Activated effector memory CD4-positive, alpha-beta T cell treated with anti-CD3 and anti-CD28 coated beads, Interleukin-2, amount 50 U/mL, for 16 hours (primary cell): ENCODE measurements around the gene CNTNAP5.
"Not testable (repeated sequence)": the region's sequence is repeated elsewhere in the genome, so short reads cannot be mapped to it uniquely, and the experiment has no call there.

Source experiments
- DNase-seq: peaks from one replicate; pipeline ENCODE4 v3.0.0-alpha.2; 2020

Gene CNTNAP5

DNA sequence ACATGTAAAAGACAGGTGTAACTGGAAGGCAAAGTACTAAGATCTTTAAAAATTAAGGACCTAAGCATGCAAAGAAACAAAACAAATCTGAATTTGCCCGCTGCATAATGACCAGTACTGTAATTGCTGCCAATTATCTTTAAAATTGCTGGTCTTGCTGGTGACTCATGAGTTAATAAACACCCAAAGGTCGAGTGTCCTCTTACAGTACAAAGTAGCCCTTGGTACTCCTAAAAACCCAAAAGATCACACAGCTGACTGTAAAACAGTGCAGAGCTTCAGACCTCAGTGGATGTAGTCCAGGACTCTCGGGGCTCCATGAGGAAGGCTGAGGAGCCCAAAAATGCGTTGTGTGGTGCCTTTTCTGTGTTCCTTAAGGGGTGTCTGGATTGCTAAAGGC lies 308.7 kb downstream of the CNTNAP5 start:
- DNase-seq, result no peak

DNA sequence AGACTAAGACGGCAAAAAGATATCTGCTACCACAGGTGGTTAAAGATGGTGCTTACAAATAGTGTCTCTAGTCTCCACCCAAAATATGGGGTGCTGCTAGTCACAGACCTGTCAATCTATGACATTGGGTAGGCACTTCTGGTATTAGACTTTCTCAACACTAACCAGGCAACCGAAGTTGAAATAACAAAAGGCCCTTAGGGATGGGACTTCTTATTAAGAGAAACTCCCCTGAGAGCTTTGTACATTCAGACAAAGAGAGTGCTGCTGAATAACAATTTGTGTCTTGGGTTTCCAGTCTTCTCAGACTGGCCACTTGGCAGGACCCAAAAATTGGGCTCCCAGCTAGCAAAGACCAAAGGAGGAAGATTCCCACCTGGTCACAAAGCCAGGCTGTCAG lies 310.0 kb downstream of the CNTNAP5 start:
- no peak for DNase-seq

DNA sequence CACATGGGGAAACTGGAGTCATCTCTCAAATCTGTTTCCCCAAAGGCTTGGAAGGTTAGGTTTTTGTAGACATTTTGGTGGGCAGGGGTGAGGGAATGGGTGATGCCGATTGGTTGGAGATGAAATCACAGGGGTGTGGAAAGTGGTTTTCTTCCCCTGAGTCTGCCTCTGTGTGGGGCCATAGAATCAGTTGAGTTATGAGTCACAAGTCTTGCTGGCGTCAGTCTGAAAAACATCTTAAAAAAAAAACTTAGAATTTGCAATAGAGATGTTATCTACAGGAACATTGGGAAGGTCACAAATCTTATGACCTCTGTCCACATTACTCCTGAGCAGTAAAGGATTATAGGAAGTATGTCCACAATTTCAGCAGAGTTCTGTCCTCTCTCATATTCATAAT lies 314.6 kb downstream of the CNTNAP5 start:
- no peak for DNase-seq

DNA sequence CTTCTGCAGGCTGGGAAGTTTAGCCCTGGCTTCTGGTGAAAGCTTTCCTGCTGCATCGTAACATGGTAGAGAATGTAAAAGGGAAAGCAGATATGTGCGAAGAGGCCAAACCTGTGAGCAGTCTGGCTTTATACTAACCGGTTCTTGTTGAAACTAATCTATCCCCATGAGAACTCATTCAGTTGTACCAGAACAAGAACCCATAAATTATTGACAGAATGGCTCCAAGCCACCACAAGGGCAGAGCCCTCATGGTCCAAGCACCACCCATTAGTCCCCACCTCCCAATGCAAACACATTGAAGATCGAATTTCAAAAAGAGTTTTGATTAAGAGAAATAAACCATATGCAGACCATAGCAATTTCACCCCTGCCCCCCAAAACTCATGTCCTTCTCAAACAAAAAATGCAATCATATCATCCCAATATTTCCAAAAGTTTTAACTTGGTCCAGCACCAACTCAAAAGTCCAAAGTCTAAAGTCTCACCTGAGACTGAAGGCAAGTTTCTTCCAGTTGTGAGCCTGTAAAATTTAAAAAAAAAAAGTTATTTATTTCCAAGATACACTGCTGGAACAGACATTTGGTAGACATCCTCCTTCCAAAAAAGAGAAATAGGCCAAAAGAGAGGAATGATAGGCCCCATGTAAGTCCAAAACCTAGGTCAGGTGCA lies 318.9 kb downstream of the CNTNAP5 start:
- no peak for DNase-seq

DNA sequence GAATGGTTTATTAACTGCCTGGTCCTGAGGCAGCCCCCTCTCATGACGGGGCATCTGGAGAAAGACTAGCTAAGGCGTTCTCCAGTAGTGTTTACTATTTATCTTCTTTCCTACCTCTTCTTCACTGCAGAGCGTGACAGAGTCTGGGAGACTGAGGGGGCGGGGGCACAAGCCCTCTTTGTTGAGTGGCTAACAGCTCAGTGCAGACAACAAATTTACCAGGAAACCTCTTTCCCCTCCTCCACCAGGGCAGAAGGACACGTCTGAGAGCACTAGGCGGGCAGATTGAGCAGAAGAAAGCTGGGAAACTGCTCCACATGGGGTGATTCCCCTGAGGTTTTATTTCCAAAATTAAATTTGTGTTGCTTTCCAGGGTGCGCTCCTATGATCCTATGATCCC lies 322.1 kb downstream of the CNTNAP5 start:
- no peak for DNase-seq

DNA sequence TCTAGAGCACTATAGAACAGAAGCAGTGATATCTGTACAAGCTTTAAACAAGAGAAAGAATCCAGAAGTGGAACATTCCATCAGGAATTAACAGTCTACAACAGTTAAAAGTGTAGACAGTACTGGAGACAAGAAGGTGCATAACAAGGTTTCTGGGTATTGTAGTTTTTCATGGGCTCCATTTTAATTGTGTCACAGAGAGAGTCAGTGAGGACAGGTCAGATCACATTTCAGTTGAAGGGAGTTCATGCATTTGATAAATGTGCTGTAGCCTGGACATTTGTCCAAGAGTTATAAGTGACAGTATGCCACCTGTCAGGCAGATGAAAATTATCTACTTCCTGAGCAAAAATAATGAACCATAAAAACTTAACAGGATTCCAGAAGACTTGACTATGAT lies 328.6 kb downstream of the CNTNAP5 start:
- DNase-seq, result no peak

DNA sequence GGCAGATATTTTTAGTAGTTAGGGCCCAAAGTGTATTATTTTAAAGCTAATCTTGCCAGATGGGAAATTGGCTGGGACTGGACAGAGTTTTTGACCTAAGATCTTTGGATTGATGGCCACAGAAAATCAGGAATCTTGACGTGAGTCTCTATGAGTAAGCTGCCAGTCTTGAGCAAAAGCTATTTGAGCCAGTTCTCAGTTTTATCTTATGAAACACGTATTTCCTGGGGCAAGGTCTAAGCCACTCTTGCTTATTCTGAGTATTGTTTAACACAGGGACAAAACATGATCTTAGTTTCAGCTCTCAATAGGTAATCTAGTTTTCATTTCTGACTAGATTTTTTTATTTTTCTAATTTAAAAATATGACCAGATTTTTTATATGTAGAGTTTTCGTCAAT lies 329.4 kb downstream of the CNTNAP5 start:
- DNase-seq, result no peak

DNA sequence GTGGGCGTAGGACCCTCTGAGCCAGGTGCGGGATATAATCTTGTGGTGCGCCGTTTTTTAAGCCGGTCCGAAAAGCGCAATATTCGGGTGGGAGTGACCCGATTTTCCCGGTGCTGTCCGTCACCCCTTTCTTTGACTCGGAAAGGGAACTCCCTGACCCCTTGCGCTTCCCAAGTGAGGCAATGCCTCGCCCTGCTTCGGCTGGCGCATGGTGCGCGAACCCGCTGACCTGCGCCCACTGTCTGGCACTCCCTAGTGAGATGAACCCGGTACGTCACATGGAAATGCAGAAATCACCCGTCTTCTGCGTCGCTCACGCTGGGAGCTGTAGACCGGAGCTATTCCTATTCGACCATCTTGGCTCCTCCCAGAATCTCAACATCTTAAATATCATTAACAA lies 336.9 kb downstream of the CNTNAP5 start:
- not testable (repeated sequence) for DNase-seq

DNA sequence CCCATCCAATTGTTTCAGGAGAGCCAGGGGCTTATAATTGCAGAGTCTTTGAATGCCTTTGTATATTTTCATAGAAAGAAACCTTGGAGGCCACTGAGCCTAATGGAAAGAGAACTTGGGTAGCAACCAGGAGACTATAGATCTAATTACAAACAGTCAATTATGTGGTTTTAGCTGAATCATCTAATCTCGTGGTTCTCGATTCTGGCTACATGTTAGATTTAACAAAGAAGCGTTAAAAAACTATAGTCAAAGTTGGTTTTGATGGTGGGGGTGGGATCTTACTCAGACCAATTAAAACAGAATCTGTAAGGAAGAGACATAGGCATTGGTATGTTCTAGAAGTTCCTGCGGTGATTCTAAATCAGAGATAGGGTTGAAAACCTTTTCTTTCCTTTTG lies 344.1 kb downstream of the CNTNAP5 start:
- no peak for DNase-seq

DNA sequence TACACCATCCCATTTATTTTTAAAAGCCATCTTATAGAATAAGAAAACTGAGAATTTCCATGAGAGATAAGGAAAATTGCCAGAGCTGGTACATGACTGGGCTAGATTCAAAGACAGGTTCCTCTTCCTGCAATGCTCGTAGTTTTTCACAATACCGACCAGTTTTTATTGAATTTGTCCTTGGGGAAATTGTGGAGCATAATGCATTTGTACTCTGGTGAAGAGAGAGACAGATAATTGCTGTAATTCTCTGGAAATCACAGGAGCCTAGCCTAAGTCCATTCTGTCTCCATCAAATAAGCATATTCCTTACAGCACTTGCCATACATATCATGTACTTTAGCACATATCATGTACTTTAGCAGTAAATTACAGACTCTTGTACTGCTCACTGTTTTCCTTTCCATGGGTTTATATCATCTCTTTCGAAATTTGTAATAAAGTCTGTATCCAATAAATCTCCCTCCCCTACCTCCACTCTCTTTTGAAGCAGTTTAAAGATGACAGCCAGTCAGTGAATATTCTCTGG lies 355.2 kb downstream of the CNTNAP5 start:
- no peak for DNase-seq

DNA sequence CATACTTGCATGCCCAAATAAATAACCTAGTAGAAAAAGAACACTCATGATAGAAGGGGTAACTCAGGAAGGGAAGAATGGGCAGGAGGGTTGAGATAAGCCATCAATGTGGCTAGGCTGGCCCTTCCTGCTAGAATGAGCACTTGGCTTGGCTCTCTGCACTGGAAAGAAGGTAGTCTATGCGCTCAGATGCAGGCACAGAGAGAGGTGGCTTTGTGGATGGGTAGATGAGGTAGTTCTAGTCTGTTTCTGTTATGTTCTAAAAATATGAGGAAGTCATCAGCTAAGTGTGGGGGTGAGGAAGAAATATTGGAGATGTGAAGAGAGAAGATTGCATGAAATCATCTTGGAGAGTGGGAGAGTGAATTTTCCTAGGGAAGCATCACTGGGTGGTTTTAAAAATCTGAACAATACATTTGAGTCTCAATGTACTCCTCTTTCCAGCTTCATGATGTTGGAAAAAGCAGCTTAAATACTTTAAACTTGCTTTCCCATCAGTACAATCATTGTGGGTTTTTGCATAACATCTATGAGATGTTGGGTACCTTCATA lies 357.1 kb downstream of the CNTNAP5 start:
- DNase-seq, result no peak

DNA sequence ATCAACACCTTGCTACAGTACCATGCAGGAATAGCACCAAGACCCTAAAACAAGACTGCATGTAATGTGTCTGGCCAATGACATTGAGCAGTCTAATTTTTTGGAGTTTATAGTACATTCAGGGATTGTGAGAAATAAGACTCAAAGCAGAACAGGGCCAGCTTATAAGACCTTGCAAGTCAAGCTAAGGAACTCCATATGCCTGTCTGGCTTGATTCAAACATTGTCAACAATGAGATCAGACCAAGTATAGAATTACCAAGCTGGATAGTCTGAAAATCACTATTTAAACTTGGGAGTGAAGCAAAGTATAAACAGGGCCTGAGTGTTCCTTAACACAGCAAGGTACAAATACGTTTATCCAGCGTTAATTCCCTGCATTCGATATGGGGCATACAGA lies 370.9 kb downstream of the CNTNAP5 start:
- DNase-seq, result no peak

DNA sequence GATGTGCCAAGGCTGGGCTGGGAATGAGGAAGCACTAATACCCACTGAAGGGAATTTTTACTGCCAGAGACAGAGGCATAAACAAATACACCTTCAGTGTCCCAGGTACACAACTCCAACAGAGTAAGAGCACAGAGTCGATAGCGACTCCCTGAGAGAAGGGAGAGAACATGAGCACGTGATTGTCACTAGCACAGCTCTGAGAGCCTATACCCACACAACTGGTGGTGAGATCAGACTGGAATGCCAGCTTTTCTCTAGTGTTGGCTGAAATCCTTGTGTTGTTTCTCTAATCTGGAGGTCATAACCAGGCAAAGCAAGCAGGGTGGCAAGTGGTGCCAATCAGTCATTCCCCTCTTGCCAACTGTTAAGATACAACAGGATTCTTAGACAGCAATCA lies 377.2 kb downstream of the CNTNAP5 start:
- no peak for DNase-seq

DNA sequence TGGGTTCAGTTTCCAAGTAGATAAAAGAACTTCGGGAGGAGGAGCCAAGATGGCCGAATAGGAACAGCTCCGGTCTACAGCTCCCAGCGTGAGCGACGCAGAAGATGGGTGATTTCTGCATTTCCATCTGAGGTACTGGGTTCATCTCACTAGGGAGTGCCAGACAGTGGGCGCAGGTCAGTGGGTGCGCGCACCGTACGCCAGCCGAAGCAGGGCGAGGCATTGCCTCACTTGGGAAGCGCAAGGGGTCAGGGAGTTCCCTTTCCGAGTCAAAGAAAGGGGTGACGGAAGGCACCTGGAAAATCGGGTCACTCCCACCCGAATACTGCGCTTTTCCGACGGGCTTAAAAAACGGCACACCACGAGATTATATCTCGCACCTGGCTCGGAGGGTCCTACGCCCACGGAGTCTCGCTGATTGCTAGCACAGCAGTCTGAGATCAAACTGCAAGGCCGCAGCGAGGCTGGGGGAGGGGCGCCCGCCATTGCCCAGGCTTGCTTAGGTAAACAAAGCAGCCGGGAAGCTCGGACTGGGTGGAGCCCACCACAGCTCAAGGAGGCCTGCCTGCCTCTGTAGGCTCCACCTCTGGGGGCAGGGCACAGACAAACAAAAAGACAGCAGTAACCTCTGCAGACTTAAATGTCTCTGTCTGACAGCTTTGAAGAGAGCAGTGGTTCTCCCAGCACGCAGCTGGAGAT lies 382.9 kb downstream of the CNTNAP5 start:
- DNase-seq, result not testable (repeated sequence)

DNA sequence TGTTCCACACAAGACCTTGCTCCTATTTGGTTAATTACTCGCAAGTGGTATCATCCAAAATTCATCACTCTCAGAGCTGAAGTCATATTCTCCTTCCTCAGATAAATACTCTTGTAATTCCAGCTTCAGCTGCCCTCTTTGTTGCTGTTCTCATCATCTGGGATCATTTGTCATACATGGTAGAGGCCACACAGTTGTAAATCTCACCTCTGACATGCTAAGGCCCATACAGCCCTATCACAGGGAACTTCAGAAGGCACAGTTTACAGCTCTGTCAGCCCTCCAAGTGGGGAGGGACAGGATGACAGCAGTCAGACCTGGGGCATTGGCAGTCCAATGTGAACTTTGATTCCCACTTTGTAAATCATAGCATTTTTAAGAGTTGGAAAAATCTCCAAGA lies 399.0 kb downstream of the CNTNAP5 start:
- no peak for DNase-seq

DNA sequence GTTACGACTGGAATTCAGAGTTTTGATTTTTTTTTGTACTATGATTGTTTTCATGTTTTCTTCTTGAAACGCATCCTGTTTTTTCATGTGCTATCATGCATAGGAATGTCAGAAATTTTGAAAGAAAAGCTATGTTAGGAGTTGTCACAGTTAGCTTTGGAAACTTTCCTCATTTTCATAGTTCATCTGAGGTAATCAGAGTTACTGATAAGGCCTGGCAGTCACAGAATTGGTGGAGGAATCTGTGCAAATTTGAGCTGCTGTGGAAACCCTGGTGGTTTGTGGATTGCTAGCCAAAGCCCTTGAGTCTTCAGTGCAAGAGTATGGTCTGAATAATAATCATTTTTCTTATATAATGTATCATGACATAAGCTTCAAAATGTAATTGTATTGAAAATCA lies 401.0 kb downstream of the CNTNAP5 start:
- no peak for DNase-seq

DNA sequence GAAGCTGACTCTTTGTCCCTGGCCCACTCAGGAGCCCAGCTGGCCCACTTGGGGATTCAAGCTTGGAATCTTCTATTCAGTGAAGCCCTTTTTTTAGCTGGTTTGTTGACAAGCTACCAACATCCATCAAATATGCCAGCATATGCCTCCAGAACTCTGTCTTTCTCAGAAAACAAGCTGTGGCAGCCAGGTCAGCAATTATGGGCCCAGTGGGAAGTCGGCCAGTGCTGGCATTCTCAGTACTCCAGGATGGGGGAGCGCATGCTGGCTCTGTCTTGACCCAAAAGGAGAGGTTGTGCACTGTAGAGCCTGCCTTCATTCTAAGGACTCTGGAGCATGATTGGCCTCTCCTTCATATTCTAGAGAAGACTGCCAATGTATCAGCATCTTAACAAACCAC lies 401.5 kb downstream of the CNTNAP5 start:
- DNase-seq, result no peak

DNA sequence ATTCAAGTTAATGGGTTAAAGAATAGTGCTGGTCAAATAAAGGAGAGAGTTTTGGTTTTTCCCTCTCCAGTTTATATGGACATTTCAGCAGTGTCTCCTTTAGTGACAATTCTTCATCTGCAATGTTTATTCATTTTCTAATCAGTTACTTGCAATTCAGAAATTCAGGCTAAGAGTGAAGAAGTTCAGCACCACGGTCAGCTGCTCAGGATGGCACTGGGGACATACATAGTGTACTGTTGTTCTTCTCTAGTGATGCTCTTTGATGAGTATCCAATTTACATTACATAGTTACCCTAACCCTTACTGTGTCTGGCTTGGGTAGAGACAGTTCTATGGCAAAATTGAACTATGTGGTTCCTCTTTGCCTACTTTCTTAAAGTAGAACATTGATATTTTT lies 412.7 kb downstream of the CNTNAP5 start:
- no peak for DNase-seq

DNA sequence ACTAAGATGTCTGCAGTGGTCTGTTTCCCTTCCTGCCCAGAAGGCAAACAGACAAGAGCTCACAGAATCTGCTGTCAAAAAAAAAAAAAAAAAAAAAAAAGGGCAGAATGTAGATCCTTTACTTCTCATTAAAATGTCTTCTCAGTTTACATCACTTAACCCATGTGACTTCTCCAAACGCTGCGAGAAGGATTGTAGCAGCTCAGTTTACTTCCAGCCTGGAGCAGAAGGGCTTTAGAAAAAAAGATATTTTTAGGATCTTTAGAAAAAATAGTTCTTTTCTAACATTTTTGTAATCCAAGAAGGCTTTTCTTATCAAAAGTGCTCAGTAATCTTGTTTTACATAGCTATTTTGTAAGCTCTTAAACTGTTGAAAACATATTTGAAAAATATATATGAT lies 425.4 kb downstream of the CNTNAP5 start:
- no peak for DNase-seq

DNA sequence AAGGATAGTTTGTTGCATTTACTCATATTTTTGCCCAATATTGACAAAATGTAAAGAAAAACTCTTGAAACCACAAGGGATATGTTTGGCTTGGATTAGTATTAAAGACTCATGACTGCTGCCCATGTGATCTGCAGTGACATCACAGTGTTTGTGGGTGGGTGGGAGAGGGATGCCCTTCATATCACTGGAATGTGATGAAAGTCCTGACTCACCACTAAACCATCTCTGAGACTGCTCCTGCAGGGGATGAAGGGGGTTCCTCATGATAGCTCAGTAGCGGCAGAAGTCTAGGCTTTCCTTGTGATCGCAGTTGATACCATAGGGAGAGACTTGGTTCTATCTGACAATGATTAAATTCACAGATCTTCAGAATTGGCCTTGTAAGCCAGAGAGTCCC lies 451.2 kb downstream of the CNTNAP5 start:
- DNase-seq, result no peak

DNA sequence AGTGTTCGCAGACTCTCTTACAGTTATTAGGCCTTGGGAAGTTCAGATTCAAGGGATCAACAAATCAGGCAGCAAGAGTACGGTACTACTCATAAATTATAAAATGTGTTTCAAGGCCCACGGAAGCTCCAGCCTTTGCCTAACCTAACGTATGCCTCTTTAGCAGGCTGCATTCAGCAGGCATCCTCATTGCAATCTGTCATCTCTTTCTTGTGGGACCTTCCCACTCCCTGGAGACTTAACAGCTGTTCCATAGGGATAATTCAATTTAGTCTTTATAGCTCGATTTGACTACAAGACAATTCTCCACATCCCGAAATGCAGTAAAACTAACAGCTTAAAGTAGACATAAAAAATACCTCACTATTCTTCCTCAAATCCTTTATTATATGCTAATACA lies 453.7 kb downstream of the CNTNAP5 start:
- no peak for DNase-seq

DNA sequence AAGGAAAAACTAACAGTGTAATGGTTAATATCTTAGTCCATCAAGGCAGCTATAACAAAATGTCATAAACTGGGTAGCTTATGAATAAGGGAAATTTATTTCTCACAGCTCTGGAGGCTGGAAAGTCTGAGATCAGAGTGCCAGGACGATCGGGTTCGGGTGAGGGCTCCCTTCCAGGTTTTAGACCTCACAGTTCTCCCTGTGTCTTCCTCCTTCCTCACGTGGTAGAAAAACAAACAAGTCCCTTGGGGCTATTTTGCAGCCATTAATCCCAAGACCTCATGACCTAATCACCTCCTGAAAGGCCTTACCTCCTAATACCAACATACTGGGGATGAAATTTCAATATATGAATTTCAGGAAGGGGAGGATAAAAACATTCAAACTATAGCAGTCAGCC lies 455.9 kb downstream of the CNTNAP5 start:
- no peak for DNase-seq

DNA sequence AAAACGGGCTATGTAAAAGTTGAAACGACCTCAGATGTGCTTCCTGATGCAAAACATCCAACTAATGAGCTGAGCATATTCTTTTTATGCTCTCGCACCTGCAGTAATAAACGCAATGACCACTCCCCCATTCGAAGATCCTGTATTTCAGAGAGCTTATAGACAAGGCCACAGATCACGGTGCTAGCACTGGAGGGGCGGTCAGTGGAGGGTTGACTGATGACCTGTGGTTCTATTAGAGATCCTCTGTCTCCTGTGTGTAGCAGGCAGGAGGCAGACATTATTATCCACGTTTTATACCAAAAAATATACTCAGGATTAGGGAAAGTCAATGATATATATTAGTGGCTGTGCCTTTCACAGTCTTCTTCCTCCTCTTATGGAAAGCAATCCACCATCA lies 457.0 kb downstream of the CNTNAP5 start:
- no peak for DNase-seq

DNA sequence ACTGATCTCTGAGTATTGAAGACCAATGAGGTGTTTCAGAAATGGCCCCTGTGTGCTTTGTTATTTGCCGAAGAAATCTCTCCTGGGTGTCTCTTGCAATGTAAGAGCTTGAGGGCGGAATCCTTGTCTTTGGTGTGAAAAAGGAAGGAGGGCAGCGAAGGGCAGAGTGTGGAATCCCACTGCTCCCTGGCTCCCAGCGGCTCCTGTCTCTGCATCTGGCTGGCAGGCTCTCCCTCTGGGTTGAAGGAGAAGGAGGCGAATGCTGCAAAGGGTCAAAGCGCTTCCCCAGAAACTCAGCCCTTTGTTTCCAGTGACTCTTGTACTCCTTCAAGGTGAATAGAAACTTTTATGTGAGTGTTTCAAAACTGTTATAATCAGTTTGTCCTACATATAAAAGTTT lies 457.5 kb downstream of the CNTNAP5 start:
- no peak for DNase-seq

DNA sequence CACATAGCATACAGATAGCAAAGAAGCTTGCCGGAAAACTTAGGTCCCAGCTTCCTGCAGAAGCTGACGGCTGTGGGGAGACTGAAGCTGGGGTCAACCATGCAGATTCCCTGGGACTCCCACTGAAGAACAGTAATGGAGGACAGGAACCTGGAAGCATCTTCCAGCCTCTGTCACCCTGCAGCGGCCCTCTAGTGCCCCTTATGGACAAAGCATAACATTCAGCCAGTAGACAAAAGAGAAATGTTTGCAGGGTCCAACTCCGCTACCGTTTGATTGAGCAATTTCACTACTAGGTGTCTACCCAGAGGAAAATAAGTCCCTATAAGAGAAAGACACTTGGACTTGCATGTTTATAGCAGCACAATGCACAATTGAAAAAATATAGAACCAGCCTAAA lies 460.6 kb downstream of the CNTNAP5 start:
- DNase-seq, result no peak
